Panc1 (cell line): ENCODE measurements around the gene ATG16L2. TPM values are rescaled to one million over a fixed set of nuclear protein-coding genes. Genes with fewer than 3 reads are reported as not detected.

Experiments
- ATAC-seq: fragments of 200-7000 bp; cut with Tn5 transposase; 2 replicates; pipeline ENCODE4 v1.9.1; 2020; ENCODE audit warnings: mild to moderate bottlenecking, moderate library complexity
- BruUV-seq: library from RNA; stranded (reverse); fragments of 400-500 nt; replicated peaks from 2 replicates; lab custom pipeline; 2021; lab: Mats Ljungman, UMichigan
- CTCF ChIA-PET: fragments of 300-600 bp; sonication (Branson Sonifier 250); formaldehyde crosslinking; loops from one replicate; lab custom pipeline; 2022; ENCODE audit warnings: antibody characterized with exemption; lab: Charles Lee
- POLR2A ChIA-PET: fragments of 300-600 bp; sonication (Branson Sonifier 250); formaldehyde crosslinking; loops from one replicate; lab custom pipeline; 2022; ENCODE audit warnings: antibody characterized with exemption; lab: Charles Lee
- DNase-seq: peaks from one replicate; pipeline ENCODE4 v3.0.0-alpha.2; 2010; ENCODE audit warnings: low read depth, low spot score
- H3K27ac ChIP-seq: 2 replicates; pipeline ENCODE4 v1.5.1; 2011; ENCODE audit warnings: mild to moderate bottlenecking, low read length, inconsistent platforms
- H3K27me3 ChIP-seq: fragments of 200-500 bp; sonication (Bioruptor generic); 2 replicates; pipeline ENCODE4 v1.6.0; 2014; ENCODE audit warnings: low read length, inconsistent platforms; ENCODE audit not compliant: control insufficient read depth, insufficient read depth
- H3K36me3 ChIP-seq: fragments of 200-500 bp; sonication (Bioruptor generic); 2 replicates; pipeline ENCODE4 v1.5.1; 2014; ENCODE audit warnings: inconsistent platforms, mild to moderate bottlenecking, low read length, moderate library complexity; ENCODE audit not compliant: control insufficient read depth, insufficient read depth
- H3K4me1 ChIP-seq: 2 replicates; pipeline ENCODE4 v1.5.1; 2011; ENCODE audit warnings: inconsistent platforms, mild to moderate bottlenecking, low read length, moderate library complexity; ENCODE audit not compliant: control insufficient read depth, insufficient read depth
- H3K4me3 ChIP-seq, 2 experiments: 2 replicates each; pipeline ENCODE4 v1.5.1; 2011 to 2012; ENCODE audit warnings: low read depth in 2 of 2, low read length in 2 of 2, mild to moderate bottlenecking in 2 of 2, inconsistent platforms in 1 of 2, moderate library complexity in 1 of 2
- H3K9me3 ChIP-seq: fragments of 200-500 bp; sonication (Bioruptor generic); 2 replicates; pipeline ENCODE4 v1.5.1; 2014; ENCODE audit warnings: low read depth, mild to moderate bottlenecking, inconsistent platforms, low read length, moderate library complexity; ENCODE audit not compliant: control insufficient read depth, insufficient read depth
- POLR2AphosphoS5 ChIP-seq: IDR thresholded peaks from 2 replicates; pipeline ENCODE4 v1.6.1; 2012; ENCODE audit warnings: mild to moderate bottlenecking, low read depth, low read length, moderate library complexity
- SIN3A ChIP-seq: IDR thresholded peaks from 2 replicates; pipeline ENCODE4 v1.6.1; 2012; ENCODE audit warnings: low read depth, mild to moderate bottlenecking, low read length, moderate library complexity, borderline replicate concordance; ENCODE audit not compliant: insufficient read depth
- TCF7L2 ChIP-seq: IDR thresholded peaks from 2 replicates; pipeline ENCODE4 v1.6.1; 2011; ENCODE audit warnings: mild to moderate bottlenecking, low read depth, low read length, inconsistent platforms
- in situ Hi-C: cut with HindIII; loops from 2 replicates; pipeline ENCODE4 v1.10.0; 2016; ENCODE audit warnings: low sequenced_read_pairs, low pct_unique_long_range_greater_than_20kb
- intact Hi-C: fragments of 100-400 bp; cut with micrococcal nuclease; formaldehyde crosslinking; loops from one replicate; pipeline ENCODE4 v1.10.0; 2022; ENCODE audit not compliant: unreplicated experiment
- total RNA-seq: library from RNA; stranded (reverse); gene quantifications from one replicate; pipeline ENCODE4 v1.2.1, GENCODE V29; 2021; ENCODE audit not compliant: unreplicated experiment
- TF ChIP-seq, protein P1 (sequence below), 2 experiments: IDR thresholded peaks; 2 replicates each; pipeline ENCODE4 v1.6.1; 2011 to 2012; ENCODE audit warnings: low read depth in 2 of 2, control low read depth in 1 of 2, low read length in 1 of 2, mild to moderate bottlenecking in 1 of 2, moderate library complexity in 1 of 2; ENCODE audit not compliant: insufficient read depth in 1 of 2
- TF ChIP-seq, protein P2 (sequence below): fragments of 450-650 bp; IDR thresholded peaks from 2 replicates; pipeline ENCODE4 v1.5.1; 2017; ENCODE audit warnings: mild to moderate bottlenecking

Gene ATG16L2
- total RNA-seq, 1 experiment from 2014 or later, result 14.6 TPM

DNA sequence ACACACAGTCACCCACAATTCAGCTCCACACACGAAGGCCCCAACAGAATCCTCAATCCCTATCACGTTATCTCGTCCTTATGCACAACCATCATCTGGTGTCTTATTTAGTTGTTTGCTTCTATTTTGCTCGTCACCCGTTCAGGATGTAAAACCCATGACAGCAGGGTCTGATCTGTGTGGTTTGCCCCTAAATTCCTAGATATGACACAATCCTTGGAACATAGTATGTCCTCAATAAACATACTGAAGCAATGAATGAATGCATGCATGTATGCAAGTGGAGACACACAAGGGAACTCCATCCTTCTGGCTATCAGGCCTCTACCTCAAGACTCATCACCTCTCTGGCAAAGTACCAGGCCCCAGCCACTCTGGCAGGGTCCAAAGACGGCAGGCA lies 40.5 kb upstream of the ATG16L2 start:
- ATAC-seq (no peak), DNase-seq (no peak)
- Histone ChIP-seq H3K36me3 (no peaks in the 10 kb centered on the region), H3K9me3 (no peaks in the 10 kb centered on the region), H3K27ac (no peak overlapping the region), H3K4me3 (no peak overlapping the region), H3K27me3 (no peaks in the 10 kb centered on the region), H3K4me1 (peaks cover 3% of the 10 kb centered on the region)
- intact Hi-C loops, result no loop called here
- ChIA-PET CTCF (no interaction called here), POLR2A (no interaction called here)
- TF ChIP-seq, protein P1, sequence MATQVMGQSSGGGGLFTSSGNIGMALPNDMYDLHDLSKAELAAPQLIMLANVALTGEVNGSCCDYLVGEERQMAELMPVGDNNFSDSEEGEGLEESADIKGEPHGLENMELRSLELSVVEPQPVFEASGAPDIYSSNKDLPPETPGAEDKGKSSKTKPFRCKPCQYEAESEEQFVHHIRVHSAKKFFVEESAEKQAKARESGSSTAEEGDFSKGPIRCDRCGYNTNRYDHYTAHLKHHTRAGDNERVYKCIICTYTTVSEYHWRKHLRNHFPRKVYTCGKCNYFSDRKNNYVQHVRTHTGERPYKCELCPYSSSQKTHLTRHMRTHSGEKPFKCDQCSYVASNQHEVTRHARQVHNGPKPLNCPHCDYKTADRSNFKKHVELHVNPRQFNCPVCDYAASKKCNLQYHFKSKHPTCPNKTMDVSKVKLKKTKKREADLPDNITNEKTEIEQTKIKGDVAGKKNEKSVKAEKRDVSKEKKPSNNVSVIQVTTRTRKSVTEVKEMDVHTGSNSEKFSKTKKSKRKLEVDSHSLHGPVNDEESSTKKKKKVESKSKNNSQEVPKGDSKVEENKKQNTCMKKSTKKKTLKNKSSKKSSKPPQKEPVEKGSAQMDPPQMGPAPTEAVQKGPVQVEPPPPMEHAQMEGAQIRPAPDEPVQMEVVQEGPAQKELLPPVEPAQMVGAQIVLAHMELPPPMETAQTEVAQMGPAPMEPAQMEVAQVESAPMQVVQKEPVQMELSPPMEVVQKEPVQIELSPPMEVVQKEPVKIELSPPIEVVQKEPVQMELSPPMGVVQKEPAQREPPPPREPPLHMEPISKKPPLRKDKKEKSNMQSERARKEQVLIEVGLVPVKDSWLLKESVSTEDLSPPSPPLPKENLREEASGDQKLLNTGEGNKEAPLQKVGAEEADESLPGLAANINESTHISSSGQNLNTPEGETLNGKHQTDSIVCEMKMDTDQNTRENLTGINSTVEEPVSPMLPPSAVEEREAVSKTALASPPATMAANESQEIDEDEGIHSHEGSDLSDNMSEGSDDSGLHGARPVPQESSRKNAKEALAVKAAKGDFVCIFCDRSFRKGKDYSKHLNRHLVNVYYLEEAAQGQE (IDR thresholded peaks at IDR 0.05; ENCODE audit: insufficient read depth in 1 of 2, low read depth in 2 of 2, low read length in 1 of 2), result no peak
- TF ChIP-seq POLR2AphosphoS5 (no peak), TCF7L2 (no peak)
- TF ChIP-seq, protein P2, sequence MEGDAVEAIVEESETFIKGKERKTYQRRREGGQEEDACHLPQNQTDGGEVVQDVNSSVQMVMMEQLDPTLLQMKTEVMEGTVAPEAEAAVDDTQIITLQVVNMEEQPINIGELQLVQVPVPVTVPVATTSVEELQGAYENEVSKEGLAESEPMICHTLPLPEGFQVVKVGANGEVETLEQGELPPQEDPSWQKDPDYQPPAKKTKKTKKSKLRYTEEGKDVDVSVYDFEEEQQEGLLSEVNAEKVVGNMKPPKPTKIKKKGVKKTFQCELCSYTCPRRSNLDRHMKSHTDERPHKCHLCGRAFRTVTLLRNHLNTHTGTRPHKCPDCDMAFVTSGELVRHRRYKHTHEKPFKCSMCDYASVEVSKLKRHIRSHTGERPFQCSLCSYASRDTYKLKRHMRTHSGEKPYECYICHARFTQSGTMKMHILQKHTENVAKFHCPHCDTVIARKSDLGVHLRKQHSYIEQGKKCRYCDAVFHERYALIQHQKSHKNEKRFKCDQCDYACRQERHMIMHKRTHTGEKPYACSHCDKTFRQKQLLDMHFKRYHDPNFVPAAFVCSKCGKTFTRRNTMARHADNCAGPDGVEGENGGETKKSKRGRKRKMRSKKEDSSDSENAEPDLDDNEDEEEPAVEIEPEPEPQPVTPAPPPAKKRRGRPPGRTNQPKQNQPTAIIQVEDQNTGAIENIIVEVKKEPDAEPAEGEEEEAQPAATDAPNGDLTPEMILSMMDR, result no peak
- in situ Hi-C loops, result no loop called here
- BruUV-seq, result no TSS peak

DNA sequence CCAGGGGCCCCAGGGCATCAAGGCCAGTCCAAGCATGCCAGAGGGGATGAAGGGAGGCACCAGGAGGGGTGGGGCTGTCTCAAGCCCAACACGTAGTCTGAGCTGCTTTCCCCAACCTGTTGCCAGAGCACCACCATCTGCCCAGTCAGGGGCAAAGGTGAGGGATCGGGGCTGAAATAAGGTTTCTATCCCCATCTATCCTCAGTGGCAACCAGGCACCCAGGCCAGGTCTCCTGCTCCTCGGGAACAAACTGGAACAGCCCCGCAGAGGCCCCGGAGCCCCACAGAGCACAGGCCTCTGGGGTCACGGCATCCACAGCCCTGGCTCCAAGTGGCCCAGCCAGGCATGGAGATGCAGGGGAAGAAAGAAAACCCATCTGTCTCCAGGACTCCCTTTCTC lies 39.7 kb upstream of the ATG16L2 start:
- no peaks in the 10 kb centered on the region for H3K27me3 ChIP-seq
- in situ Hi-C loops, result no loop called here
- H3K4me3 ChIP-seq, result no peak overlapping the region
- H3K9me3 ChIP-seq, result no peaks in the 10 kb centered on the region
- no peak overlapping the region for H3K27ac ChIP-seq
- H3K36me3 ChIP-seq, result no peaks in the 10 kb centered on the region
- DNase-seq (no peak), ATAC-seq (no peak)
- BruUV-seq, result no TSS peak
- POLR2A ChIA-PET, result no interaction called here
- TF ChIP-seq SIN3A, result no peak
- TF ChIP-seq TCF7L2, result no peak
- TF ChIP-seq, protein P1 (IDR thresholded peaks at IDR 0.05; ENCODE audit: insufficient read depth in 1 of 2, low read depth in 2 of 2, low read length in 1 of 2), result no peak
- TF ChIP-seq, protein P2, result no peak
- TF ChIP-seq POLR2AphosphoS5, result no peak
- CTCF ChIA-PET, result no interaction called here
- peaks cover 3% of the 10 kb centered on the region for H3K4me1 ChIP-seq
- intact Hi-C loops, result no loop called here
